Cardiac muscle cell (in vitro differentiated cells and primary cell): ENCODE results near the gene ANKRD12. TPM values are rescaled to one million over a fixed set of nuclear protein-coding genes. Genes with fewer than 3 reads are reported as not detected.
A peak's percentile ranks its signal among the peaks of the same experiment; 100 is the strongest.

ENCODE experiments used
- DNase-seq, 2 donors: peaks; one replicate each; pipeline versions ENCODE4 v3.0.0 to v3.0.0-alpha.2; 2010 to 2017; ENCODE audit warnings: low read depth in 1 of 2, low spot score in 1 of 2
- H3K27ac ChIP-seq: fragments of 200-600 bp; sonication (generic); 2 replicates; pipeline ENCODE4 v1.5.1; 2016
- H3K27me3 ChIP-seq: fragments of 200-600 bp; sonication (generic); 2 replicates; pipeline ENCODE4 v1.6.0; 2016; ENCODE audit warnings: control low read depth
- H3K36me3 ChIP-seq: fragments of 200-600 bp; sonication (generic); 2 replicates; pipeline ENCODE4 v1.5.1; 2016; ENCODE audit warnings: control low read depth
- H3K4me1 ChIP-seq: fragments of 200-600 bp; sonication (generic); 2 replicates; pipeline ENCODE4 v1.8.1; 2017; ENCODE audit warnings: low read depth, mild to moderate bottlenecking, mixed run types
- H3K4me3 ChIP-seq: fragments of 200-600 bp; sonication (generic); 2 replicates; pipeline ENCODE4 v1.5.1; 2016; ENCODE audit warnings: mild to moderate bottlenecking
- H3K9me3 ChIP-seq: fragments of 200-600 bp; sonication (generic); 2 replicates; pipeline ENCODE4 v1.5.1; 2017; ENCODE audit warnings: low read depth, mild to moderate bottlenecking, control low read depth
- CTCF ChIP-seq: IDR thresholded peaks from 2 replicates; pipeline ENCODE4 v1.5.1; 2012; ENCODE audit warnings: low read depth, mild to moderate bottlenecking, low read length
- polyA plus RNA-seq: library from polyadenylated mRNA; unstranded; fragments of >200 nt; fragmentation: Nextera tagmentation; extraction: Ambion mirVana; gene quantifications from 2 replicates; pipeline ENCODE4 v1.2.1, GENCODE V29; 2016
- total RNA-seq: library from RNA; depleted of rRNA; stranded (reverse); fragments of >200 nt; gene quantifications from 2 replicates; pipeline ENCODE4 v1.2.3, GENCODE V29; 2016

The ANKRD12 gene
- total and polyA plus RNA-seq, 2 experiments from 2014 or later: 21.5 to 88.8 TPM

- Histone ChIP-seq H3K36me3 (no peaks in the 10 kb centered on the region), H3K4me3 (no peak overlapping the region), H3K27me3 (no peaks in the 10 kb centered on the region), H3K4me1 (peaks cover 3% of the 10 kb centered on the region), H3K27ac (no peak overlapping the region), H3K9me3 (no peaks in the 10 kb centered on the region)
- TF ChIP-seq CTCF: no peak
- no peak for DNase-seq
Measured at GRCh38 chr18:9329471-9329870, 192.9 kb downstream of the ANKRD12 start.

DNA sequence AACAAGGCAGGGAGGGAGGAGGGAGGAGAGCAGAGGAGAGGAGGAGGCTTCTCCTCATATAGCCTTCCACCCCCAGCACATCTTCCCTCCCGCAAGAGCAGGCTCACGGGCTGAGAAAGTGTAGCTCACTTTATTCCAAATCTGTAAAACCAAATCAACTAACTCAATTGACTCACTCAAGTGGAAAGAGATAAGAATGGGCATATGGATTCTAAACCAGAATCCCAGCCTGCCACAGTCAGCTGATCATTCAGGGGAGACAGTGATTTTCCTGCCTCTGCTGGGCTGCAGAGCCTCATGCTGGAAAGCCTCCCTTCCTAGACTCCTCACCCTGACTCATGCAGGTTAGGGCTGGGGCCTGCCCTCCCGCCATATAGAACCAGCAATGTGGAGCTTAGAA is 193.8 kb downstream of the ANKRD12 start:
- H3K4me1 ChIP-seq: peaks cover 5% of the 10 kb centered on the region
- no peaks in the 10 kb centered on the region for H3K36me3 ChIP-seq
- H3K27ac ChIP-seq: no peak overlapping the region
- H3K4me3 ChIP-seq: no peak overlapping the region
- no peaks in the 10 kb centered on the region for H3K27me3 ChIP-seq
- H3K9me3 ChIP-seq: no peaks in the 10 kb centered on the region
- no peak for DNase-seq
- TF ChIP-seq CTCF: no peak

DNA sequence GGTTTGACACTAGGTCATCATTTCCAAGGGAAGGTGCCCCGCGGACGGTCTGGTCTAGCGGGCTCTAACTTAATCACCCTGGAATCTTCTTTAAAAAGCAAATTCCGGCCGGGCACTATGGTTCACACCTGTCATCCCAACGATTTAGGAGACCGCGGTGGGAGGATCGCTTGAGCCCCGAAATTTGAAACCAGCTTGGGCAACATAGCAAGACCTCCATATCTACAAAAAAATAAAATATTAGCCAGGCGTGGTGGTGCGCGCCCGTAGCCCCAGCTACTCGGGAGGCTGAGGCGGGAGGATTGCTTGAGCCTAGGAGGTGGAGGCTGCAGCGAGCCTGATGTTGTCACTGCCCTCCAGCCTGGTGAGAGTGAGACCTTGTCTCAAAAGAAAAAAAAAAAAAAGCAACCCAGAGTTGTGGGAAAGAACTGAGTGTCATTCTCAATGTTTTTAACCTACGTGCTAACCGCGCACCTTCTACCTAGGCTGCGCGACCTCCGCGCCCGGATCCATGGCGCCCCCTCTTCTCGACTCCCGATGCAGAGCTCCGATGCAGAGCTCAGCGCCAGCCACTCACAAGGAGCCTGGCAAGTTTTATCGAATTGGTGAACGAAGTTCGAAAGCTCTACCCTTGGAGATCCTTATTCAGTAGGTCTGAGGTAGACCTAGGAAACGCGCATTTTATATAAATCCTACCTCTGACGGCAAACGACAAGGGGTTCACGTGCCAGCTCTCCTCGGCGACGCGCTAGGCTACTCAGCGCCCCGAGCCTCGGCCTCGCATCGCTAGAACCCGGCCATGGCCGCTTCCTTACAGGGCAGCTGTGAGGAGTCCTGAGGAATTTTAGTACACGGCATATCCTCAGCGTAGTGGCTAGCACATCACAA is 197.1 kb downstream of the ANKRD12 start:
- peaks cover 11% of the 10 kb centered on the region for H3K36me3 ChIP-seq
- peaks cover 10% of the 10 kb centered on the region for H3K4me1 ChIP-seq
- H3K27me3 ChIP-seq: no peaks in the 10 kb centered on the region
- no peak for TF ChIP-seq CTCF
- DNase-seq: no peak
- H3K9me3 ChIP-seq: no peaks in the 10 kb centered on the region
- no peak overlapping the region for H3K27ac ChIP-seq
- peak overlapping the region; percentile 36 for H3K4me3 ChIP-seq

- H3K36me3 ChIP-seq: peaks cover 11% of the 10 kb centered on the region
- H3K9me3 ChIP-seq: no peaks in the 10 kb centered on the region
- H3K27me3 ChIP-seq: no peaks in the 10 kb centered on the region
- peak within 1 kb of the TSS; percentile 73 for H3K4me3 ChIP-seq
- TF ChIP-seq CTCF: peak; percentile 21
- DNase-seq: peak; percentile 98
- H3K27ac ChIP-seq: peak within 1 kb of the TSS; percentile 83
- peaks cover 10% of the 10 kb centered on the region for H3K4me1 ChIP-seq
Measured at GRCh38 chr18:9334329-9334972, 197.9 kb downstream of the ANKRD12 start, which contains the start of gene TWSG1. TSS of gene TWSG1 (plus strand) at chr18:9334773. CDS start at chr18:9337230, 2,457 bp downstream.

DNA sequence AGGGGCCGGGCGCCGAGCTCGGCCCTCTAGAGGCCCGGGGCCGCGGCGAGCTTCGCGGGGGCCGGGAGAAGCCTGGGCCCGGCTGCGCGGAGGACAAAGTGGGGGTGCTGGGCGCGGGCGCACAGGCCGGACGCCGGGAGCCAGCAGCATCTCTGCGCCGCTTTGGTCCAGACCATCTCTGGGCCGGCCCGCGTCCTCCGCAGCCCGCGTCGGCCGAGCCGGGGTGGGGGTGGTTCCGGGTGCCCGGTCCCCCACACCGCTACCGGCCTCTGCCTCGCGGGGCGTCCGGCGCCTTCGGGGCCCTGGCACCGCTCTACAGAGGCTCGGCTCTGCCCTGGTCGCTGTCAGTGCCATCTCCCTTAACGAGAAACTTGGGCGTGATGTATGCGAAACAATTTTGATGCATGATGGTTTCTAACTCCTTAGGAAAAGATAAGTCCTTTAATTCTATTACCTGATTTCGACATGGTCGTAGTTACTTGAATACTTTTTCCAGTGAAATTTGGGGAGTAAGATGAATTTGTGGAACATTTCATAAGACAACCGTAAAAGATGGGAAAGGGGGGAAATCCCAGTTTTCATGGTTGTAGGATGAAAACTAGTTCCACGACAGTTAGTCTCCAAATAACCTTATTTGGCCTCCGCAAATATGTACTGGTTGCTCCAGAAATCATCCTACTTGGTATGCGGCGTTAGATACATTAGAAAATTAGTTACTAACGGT is 198.6 kb downstream of the ANKRD12 start:
- TF ChIP-seq CTCF: no peak
- Histone ChIP-seq H3K36me3 (peaks cover 11% of the 10 kb centered on the region), H3K4me1 (peaks cover 8% of the 10 kb centered on the region), H3K9me3 (no peaks in the 10 kb centered on the region), H3K27me3 (no peaks in the 10 kb centered on the region), H3K4me3 (peak overlapping the region; percentile 73), H3K27ac (peak overlapping the region; percentile 83)
- DNase-seq: peak in 1 of 2 donors; percentile 39

Other genes starting within 250 kb of the ANKRD12 start
- 111 and 178 TPM in 2 replicates for gene NDUFV2, start 34.1 kb upstream of the ANKRD12 start, total RNA-seq
- gene NDUFV2, start 34.1 kb upstream of the ANKRD12 start, polyA plus RNA-seq: 340 and 391 TPM in 2 replicates
- 19.4 and 20.9 TPM in 2 replicates for gene TWSG1, start 198.0 kb downstream of the ANKRD12 start, total RNA-seq
- 21.2 and 31.7 TPM in 2 replicates for gene TWSG1, start 198.0 kb downstream of the ANKRD12 start, polyA plus RNA-seq